PC-9 (cell line): Measurements from ENCODE around the gene BNC1.

Experiments
- CTCF ChIP-seq: fragments of 200-600 bp; sonication (generic); conservative IDR thresholded peaks from 2 replicates; pipeline ENCODE4 v1.6.1; 2017; ENCODE audit warnings: mixed run types, antibody characterized with exemption, mild to moderate bottlenecking, moderate library complexity
- EZH2 ChIP-seq: fragments of 200-600 bp; sonication (generic); IDR thresholded peaks from 2 replicates; pipeline ENCODE4 v1.8.0; 2017; ENCODE audit warnings: antibody characterized with exemption, low read depth

GRCh38 chr15:83327041-83327440 lies 42.6 kb upstream of the BNC1 start:
- no peak for TF ChIP-seq CTCF
- TF ChIP-seq EZH2: no peak
